ENCODE measurements around the gene PRKCH.
A peak's percentile ranks its signal among the peaks of the same experiment; 100 is the strongest.
"Not testable (repeated sequence)": the region's sequence is repeated elsewhere in the genome, so short reads cannot be mapped to it uniquely, and the experiment has no call there.

The PRKCH gene

GRCh38 chr14:61396694-61397093 lies 75.3 kb downstream of the PRKCH start:
- DNase-seq = no peak

GRCh38 chr14:61397615-61398014 lies 76.2 kb downstream of the PRKCH start:
- no peak for DNase-seq

- no peak for DNase-seq
These were observed 76.8 kb downstream of the PRKCH start for GRCh38 chr14:61398221-61398620.

GRCh38 chr14:61399365-61399764 lies 78.0 kb downstream of the PRKCH start:
- DNase-seq = no peak

- DNase-seq = no peak
These were observed 80.1 kb downstream of the PRKCH start for GRCh38 chr14:61401461-61401860.

GRCh38 chr14:61403411-61403810 lies 82.0 kb downstream of the PRKCH start:
- no peak for DNase-seq

- DNase-seq = no peak
These were observed 83.3 kb downstream of the PRKCH start for GRCh38 chr14:61404637-61405036.

GRCh38 chr14:61406198-61406597 lies 84.8 kb downstream of the PRKCH start:
- no peak for DNase-seq

GRCh38 chr14:61406675-61407074 lies 85.3 kb downstream of the PRKCH start:
- DNase-seq = no peak

GRCh38 chr14:61408498-61408897 lies 87.1 kb downstream of the PRKCH start:
- no peak for DNase-seq

GRCh38 chr14:61409782-61410181 lies 88.4 kb downstream of the PRKCH start:
- DNase-seq = no peak

- not testable (repeated sequence) for DNase-seq
These were observed 94.6 kb downstream of the PRKCH start for GRCh38 chr14:61415934-61416333.

GRCh38 chr14:61416591-61416990 lies 95.2 kb downstream of the PRKCH start:
- no peak for DNase-seq

GRCh38 chr14:61417141-61417540 lies 95.8 kb downstream of the PRKCH start:
- no peak for DNase-seq

- no peak for DNase-seq
These were observed 96.6 kb downstream of the PRKCH start for GRCh38 chr14:61417883-61418455.

GRCh38 chr14:61418746-61419145 lies 97.4 kb downstream of the PRKCH start:
- DNase-seq = no peak

- no peak for DNase-seq
These were observed 97.8 kb downstream of the PRKCH start for GRCh38 chr14:61419201-61419600.

GRCh38 chr14:61420326-61420725 lies 98.9 kb downstream of the PRKCH start:
- DNase-seq = peak; percentile 21

- no peak for DNase-seq
These were observed 100.0 kb downstream of the PRKCH start for GRCh38 chr14:61421212-61421923.

GRCh38 chr14:61426048-61426447 lies 104.7 kb downstream of the PRKCH start:
- DNase-seq = no peak

- DNase-seq = no peak
These were observed 106.9 kb downstream of the PRKCH start for GRCh38 chr14:61428261-61428660.

GRCh38 chr14:61429316-61429715 lies 107.9 kb downstream of the PRKCH start:
- DNase-seq = no peak

GRCh38 chr14:61430066-61430757 lies 108.8 kb downstream of the PRKCH start:
- peak; percentile 90 for DNase-seq

GRCh38 chr14:61433169-61433568 lies 111.8 kb downstream of the PRKCH start:
- DNase-seq = no peak
